Glomerular visceral epithelial cell (primary cell): ENCODE measurements around the gene CDKN1C.

Experiments used
- DNase-seq: peaks from one replicate; pipeline ENCODE4 v3.0.0-alpha.2; 2016; ENCODE audit errors: extremely low spot score

CDKN1C gene

GRCh38 chr11:2923446-2924375 lies 38.1 kb upstream of the CDKN1C start:
- DNase-seq: no peak

- no peak for DNase-seq
These were observed 37.1 kb upstream of the CDKN1C start for GRCh38 chr11:2922655-2923054.

DNA sequence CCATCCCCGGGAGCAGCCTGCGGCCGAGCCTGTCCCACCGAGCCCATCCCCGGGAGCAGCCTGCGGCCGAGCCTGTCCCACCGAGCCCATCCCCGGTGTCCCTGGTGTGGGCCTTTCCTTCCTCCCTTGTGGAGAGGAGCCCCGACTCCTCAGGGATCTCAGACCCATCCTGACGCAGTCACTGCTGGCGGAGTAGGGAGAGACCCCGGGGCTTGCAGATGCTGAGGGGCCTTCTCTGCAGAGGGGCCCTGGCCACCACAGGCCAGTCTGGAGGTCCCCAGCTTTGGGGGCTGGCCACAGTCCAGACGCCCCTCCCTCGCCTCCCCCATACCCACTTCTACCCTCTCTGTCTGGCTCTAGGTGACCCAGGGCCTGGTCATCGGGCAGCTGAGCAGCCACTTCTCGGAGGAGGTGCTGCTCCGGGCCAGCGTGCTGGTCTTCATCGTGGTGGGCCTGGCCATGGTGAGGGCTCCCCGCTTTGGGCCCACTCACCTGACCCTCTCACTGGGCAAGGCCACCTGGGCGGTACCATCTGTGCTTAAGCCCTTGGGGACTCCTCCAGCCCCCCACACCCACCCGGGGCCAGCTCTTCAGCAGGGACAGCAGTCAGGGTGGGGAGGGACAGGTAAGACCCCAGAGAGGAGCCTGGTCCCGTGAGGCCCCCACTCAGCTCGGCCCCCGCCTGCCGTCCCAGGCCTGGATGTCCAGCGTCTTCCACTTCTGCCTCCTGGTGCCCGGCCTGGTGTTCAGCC lies 36.3 kb upstream of the CDKN1C start:
- no peak for DNase-seq

DNA sequence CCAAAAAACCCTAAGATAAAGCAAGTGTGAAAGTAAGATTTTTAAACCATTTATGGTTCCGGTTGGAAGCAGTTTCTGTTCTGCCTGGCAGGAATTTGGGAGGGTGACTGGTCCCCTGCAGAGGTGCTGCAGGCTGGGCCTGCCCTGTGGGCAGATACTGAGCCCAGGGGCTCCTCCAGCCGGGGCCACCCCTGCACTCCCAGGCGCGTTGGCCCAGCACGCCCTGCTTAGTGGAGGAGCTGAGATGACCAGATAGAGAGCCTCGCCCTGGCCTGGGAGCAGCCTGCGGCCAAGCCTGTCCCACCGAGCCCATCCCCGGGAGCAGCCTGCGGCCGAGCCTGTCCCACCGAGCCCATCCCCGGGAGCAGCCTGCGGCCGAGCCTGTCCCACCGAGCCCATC lies 35.7 kb upstream of the CDKN1C start:
- DNase-seq: no peak

GRCh38 chr11:2920343-2920742 lies 34.8 kb upstream of the CDKN1C start:
- no peak for DNase-seq

DNA sequence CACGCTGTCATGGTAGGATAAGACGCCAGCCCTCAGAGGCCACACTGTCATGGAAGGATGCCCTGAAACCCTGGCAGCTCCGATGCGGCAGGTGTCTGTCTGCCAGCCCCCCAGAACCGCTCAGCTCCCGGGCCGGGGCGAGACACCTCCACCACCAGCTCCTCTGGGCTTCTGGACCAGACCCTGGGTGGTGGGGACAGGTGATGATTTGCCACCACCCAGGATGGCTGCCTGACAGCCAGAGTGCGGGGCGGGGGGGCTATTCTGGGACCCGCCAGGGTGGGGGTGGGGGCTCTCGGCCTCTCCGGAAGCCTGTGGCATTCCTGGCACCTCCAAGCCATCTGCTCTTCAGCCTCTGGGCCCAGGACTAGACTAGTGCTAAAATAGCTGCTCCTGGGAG lies 34.3 kb upstream of the CDKN1C start:
- no peak for DNase-seq

- no peak for DNase-seq
These were observed 33.6 kb upstream of the CDKN1C start for GRCh38 chr11:2919188-2919587.

GRCh38 chr11:2917842-2918490 lies 32.4 kb upstream of the CDKN1C start:
- DNase-seq: no peak

DNA sequence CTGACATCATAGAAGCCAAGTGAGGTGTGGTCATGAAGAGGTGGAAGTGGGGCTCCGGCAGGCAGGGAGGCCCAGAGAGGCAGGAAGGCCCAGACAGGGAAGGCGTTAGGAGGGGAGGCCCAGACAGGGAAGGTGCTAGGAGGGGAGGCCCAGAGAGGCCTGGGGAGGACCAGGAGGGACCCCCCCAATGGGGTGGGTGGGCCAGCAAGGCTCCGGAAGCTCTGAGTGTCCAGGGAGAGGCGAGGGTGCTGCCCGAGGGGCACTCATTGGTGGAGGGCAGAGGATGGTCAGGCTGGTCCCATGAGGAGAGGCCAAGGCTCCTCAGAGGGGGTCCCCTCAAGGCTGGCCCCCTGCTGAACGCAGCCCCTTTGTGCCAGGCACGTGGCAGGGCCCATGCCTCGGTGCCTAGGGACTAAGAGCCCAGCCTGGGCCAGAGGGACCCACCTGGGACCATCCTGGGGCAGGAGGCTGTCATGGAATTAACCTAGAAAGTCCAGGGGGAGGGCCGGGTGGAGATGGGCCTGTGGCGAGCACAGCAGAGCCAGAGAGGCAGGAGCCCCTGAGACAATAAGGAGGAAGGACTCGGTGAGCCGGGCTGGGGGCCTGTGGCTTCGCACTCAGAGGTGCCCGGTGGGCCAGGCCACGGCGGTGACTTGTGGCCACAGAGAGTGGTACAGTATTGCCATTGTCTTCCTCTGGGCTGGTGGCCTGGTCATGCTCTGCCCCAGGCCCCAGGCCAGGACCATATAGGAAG lies 31.5 kb upstream of the CDKN1C start:
- DNase-seq: no peak

- DNase-seq: no peak
These were observed 30.7 kb upstream of the CDKN1C start for GRCh38 chr11:2916114-2916891.

GRCh38 chr11:2915473-2915872 lies 29.9 kb upstream of the CDKN1C start:
- DNase-seq: no peak

DNA sequence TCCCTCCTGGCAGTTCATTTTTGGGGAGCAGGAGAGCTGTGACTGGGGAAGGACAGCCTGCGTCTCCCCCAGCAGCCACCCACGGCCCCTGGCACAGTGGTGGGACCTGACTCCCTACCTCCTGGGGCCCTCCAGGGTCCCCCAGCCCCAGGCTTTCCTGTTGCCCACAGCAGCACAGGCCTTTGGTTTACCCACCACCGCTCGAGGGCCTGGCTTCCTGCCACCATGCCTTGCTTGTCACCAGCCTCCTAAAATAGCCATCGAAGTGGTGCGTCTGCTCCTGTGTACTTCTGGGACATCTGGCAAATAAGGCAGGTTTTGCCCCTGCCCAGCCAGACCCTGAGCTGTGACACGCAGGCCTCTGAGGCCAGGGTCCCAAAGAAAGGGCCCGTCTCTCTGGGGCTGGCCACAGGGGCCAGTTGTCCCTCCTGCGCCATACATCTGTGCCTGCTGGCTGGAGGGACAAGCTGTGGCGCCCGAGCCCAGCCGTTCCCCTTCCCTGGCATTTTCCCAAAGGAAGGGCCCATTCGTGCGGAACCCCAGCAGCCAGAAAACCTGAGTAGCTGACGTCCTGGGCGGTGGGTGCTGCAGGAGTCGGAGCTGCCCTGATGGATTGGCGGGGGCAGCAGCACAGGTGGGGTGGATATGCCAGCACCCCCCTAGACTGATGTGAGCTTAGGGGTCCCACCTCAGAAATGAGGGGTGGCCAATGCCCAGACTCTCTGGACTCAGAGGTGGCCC lies 29.1 kb upstream of the CDKN1C start:
- no peak for DNase-seq

GRCh38 chr11:2913776-2914175 lies 28.2 kb upstream of the CDKN1C start:
- no peak for DNase-seq

DNA sequence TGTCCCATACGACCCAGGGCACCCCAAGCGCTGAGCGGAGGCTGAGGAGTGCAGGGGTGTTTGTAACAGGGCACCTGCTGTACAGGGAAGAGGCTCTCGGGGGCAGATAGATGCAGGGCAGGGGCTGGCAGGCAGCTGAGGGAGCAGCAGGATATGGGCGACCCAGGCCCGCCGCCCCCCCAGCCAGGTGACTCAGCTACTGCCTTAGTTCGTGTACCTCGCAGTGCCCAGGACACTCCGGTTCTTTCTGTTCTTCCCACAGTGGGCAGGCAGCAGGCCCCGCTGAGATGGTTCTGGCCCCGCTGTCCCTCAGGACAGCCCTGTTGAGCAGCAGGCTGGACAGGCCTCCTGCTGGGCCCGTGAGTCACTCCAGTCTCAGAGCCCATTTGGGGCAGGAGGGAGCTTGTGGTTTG lies 27.4 kb upstream of the CDKN1C start:
- peak; percentile 36 for DNase-seq

DNA sequence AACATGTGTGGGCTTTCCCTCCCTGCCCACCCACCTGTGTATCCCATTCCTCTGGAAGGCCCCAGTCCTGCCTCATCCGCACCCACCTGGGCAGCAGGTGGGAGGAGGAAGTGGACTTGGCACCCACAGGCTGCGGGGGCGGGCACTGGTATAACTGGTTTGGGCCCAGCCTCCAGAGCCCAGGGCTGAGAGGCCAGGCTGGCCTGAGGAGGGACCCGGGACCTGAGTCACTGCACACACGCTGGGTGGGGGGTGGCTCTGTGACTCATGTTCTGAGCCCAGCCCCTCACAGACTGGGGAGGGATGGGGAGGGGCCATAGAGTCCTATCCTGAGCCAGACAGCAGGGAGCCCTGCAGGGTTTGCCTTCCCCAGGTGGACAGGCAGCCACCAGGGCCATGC lies 26.9 kb upstream of the CDKN1C start:
- peak; percentile 88 for DNase-seq

DNA sequence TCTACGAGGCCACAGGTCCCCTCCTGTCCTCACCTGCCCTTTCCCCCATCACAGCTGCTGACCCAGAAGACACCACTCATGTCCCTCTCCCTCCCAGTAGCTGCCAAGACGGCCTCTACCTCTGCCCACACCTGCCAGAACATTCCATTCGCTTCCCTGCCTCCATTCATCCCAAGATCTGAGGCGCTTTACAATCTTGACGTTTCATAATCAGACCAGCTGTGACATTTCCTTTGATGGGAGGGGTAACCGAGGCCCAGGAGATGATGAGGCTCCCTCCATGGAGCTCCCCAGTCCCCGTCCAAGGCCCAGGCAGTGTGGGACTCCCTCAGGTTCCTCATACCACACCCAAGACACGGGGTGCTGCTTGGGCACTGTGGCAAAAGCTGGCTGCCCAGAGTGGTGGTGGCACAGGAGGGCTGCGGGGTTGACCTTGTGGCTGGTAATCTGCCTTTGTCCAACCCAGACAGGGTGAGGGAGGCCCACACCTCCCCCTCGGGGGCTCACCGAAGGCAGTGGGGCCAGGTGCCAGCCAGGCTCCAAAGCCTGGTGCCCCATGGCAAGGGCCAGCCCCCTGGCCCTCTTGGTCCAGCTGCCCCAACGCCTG lies 26.3 kb upstream of the CDKN1C start:
- no peak for DNase-seq

- no peak for DNase-seq
These were observed 25.7 kb upstream of the CDKN1C start for GRCh38 chr11:2911088-2911784.

DNA sequence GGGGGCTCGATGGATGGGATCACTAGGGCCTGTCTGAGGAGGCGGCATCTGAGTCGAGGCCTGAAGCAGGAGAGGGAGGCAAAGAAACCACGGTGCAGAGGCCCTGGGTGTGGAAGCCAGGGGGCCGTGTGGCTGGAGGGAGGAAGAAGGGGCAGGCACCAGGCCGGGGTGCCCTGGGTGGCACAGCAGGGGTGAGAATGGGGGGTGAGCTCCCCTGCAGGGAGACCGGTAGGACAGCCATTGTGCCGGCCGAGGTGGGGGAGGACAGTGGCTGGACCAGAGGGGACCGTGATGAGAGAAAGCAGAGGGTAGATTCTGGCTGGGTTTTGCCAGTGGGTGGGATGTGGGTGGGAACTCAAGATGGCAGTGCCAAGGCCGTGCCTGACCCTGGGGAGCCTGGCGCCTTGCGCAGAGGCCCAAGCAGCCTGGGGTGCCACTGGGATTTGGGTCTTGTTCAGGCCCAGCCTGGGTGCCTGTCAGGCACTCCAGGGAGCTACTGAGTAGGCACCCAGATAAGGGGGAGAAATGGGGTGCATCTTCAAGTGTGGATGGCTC lies 24.9 kb upstream of the CDKN1C start:
- no peak for DNase-seq
